ENCODE measurements around the gene CALML6. TPM values are rescaled to one million over a fixed set of nuclear protein-coding genes. Genes with fewer than 3 reads are reported as not detected.

Gene CALML6
- total and polyA plus RNA-seq, 10 of the 15 experiments (the other 5 are each of a cell fraction or from before 2014, with no cell fraction given), result 0.07 to 1.3 (median 0.21) TPM; not detected in 5

- TF ChIP-seq MAX (IDR thresholded peaks at IDR 0.05; ENCODE audit: low read depth, low read length), result no peak
These were observed 10.6 kb downstream of the CALML6 start (continued) for GRCh38 chr1:1925437-1926345.

- ChIA-PET POLR2A (no interaction called here), CTCF (no interaction called here), SMC1A (ENCODE audit: uncharacterized antibody, unreplicated experiment) (no interaction called here), RAD21 (ENCODE audit: unreplicated experiment) (no interaction called here)
- DNase-seq (ENCODE audit: low read depth, low spot score) (no peak), FAIRE-seq (no peak), ATAC-seq (no peak)
- H3K79me2 ChIP-seq (ENCODE audit: control insufficient read depth, insufficient read depth, low read length), result no peaks in the 10 kb centered on the region
- H3K4me2 ChIP-seq (ENCODE audit: control insufficient read depth, insufficient read depth), result no peak overlapping the region
- no peak overlapping the region for H2AFZ ChIP-seq (ENCODE audit: control insufficient read depth, low read depth, low read length)
- no TSS peak for BruUV-seq (replicated peaks)
- no peaks in the 10 kb centered on the region for H3K36me3 ChIP-seq (ENCODE audit: control insufficient read depth in 2 of 2, insufficient read depth in 2 of 2, low read length in 1 of 2)
- H3K4me3 ChIP-seq, result no peak overlapping the region
- H3K4me1 ChIP-seq (ENCODE audit: control insufficient read depth, insufficient read depth, low read length), result no peaks in the 10 kb centered on the region
- intact Hi-C loops (cut with micrococcal nuclease; ENCODE audit: unreplicated experiment) (no loop called here), in situ Hi-C loops (cut with MboI) (no loop called here)
- H3K9ac ChIP-seq (ENCODE audit: control insufficient read depth, insufficient read depth, low read length), result no peak overlapping the region
- H4K20me1 ChIP-seq (ENCODE audit: control insufficient read depth, insufficient read depth), result no peaks in the 10 kb centered on the region
- no peak for TF ChIP-seq ZNF687 (IDR thresholded peaks at IDR 0.05)
- TF ChIP-seq SIX5 (IDR thresholded peaks at IDR 0.05; ENCODE audit: low read depth, low read length, severe bottlenecking), result no peak
- TF ChIP-seq RAD51 (IDR thresholded peaks at IDR 0.05), result no peak
- no peak for TF ChIP-seq TCF3 (IDR thresholded peaks at IDR 0.05; ENCODE audit: borderline replicate concordance, insufficient read depth, low read depth, low read length)
- no peak for TF ChIP-seq MXI1 (IDR thresholded peaks at IDR 0.05; ENCODE audit: low read depth, low read length)
- TF ChIP-seq YBX1 (IDR thresholded peaks at IDR 0.05), result no peak
- no peak for TF ChIP-seq EGR1 (IDR thresholded peaks at IDR 0.05; ENCODE audit: borderline replicate concordance in 1 of 2, low read depth in 2 of 2, low read length in 2 of 2)
- TF ChIP-seq PBX3 (IDR thresholded peaks at IDR 0.05; ENCODE audit: insufficient replicate concordance, low read depth, low read length), result no peak
- no peaks in the 10 kb centered on the region; the same call in 2 of the 3 replicates for H3K9me3 ChIP-seq (replicated peaks; ENCODE audit: control insufficient read depth, insufficient read depth, low read length)
- no peak overlapping the region for H3K27ac ChIP-seq (ENCODE audit: control insufficient read depth, insufficient read depth)
- WGBS (ENCODE audit: insufficient coverage, insufficient replicate concordance, low lambda C conversion rate, missing lambda C conversion rate), result 28% methylated on average over 25 of the region's 26 CpGs
- no peaks in the 10 kb centered on the region for H3K27me3 ChIP-seq (replicated peaks in 1 of 2; ENCODE audit: control insufficient read depth in 2 of 2, insufficient read depth in 2 of 2, low read length in 1 of 2)
These were observed 11.3 kb downstream of the CALML6 start for GRCh38 chr1:1926346-1926811.

Data from GM12878 (cell line).